ENCODE results near the gene SAMHD1. TPM values are rescaled to one million over a fixed set of nuclear protein-coding genes. Genes with fewer than 3 reads are reported as not detected.

The SAMHD1 gene
- total and polyA plus RNA-seq, 9 of the 15 experiments (the other 6 are each of a cell fraction or from before 2014, with no cell fraction given) = 6.8 to 20.4 (median 14.8) TPM

DNA sequence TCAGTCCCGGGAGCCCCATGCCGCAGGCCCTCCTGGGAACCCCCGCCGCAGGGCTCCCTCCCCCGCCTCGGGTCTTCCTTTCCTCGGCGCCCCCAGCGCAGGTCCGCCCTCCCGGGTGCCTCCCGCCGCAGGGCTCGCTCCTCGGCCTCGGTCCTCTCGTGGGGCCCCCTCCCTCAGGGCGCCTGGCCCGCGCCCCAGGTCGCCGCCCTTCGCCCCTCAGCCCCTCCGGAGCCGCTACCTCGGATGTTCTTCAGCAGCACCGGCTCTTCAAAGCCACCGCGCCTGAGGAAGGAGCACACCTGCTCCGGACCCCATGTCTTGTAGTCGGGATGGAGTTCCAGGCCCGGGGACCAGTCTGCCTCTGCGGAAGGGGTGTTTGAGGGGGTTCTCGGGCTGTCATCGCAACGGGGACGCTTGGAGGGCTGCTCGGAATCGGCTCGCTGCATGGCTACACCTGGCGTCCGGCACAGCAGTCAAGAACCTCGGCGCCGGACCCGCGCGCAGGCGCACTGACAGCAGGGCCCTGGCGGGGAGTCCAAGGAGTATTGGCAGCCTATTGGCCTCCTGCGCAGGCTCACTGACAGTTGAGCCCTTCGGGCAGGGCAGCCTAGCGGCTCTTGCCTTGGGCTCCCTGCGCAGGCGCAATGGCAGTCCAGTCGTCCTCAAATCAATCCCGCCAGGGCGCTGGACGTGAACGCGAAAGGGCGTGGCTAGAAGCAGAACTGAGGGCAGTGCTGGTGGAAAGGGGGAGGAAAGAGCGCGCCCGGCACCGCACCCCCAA is at the start of gene SAMHD1 (continued):
- TF ChIP-seq REST (IDR thresholded peaks at IDR 0.05; ENCODE audit: borderline replicate concordance) (no peak), REST (CRISPR knock-in tag; IDR thresholded peaks at IDR 0.05; ENCODE audit: low read depth) (no peak), ZNF76 (CRISPR knock-in tag; IDR thresholded peaks at IDR 0.05; ENCODE audit: borderline replicate concordance) (no peak), RERE (CRISPR knock-in tag; IDR thresholded peaks at IDR 0.05; ENCODE audit: borderline replicate concordance) (0 out of 2 replicates have a peak, but pooled peaks have one; percentile 59), HMGN3 (IDR thresholded peaks at IDR 0.05; ENCODE audit: borderline replicate concordance, extremely low read depth, insufficient read length, low read depth, low read length) (peak; percentile 68), SAP30 (IDR thresholded peaks at IDR 0.05; ENCODE audit: borderline replicate concordance, insufficient read depth, low read depth, low read length, poor library complexity, severe bottlenecking) (peak; percentile 78), SMAD1 (IDR thresholded peaks at IDR 0.05; ENCODE audit: low read depth, low read length, partially characterized antibody) (no peak), CTBP1 (IDR thresholded peaks at IDR 0.05; ENCODE audit: borderline replicate concordance) (peak; percentile 45; the same call in 1 of the 2 replicates), ZNF324 (CRISPR knock-in tag; IDR thresholded peaks at IDR 0.05) (no peak), ZNF444 (CRISPR knock-in tag; IDR thresholded peaks at IDR 0.05) (no peak)
- TF ChIP-seq, protein P1, sequence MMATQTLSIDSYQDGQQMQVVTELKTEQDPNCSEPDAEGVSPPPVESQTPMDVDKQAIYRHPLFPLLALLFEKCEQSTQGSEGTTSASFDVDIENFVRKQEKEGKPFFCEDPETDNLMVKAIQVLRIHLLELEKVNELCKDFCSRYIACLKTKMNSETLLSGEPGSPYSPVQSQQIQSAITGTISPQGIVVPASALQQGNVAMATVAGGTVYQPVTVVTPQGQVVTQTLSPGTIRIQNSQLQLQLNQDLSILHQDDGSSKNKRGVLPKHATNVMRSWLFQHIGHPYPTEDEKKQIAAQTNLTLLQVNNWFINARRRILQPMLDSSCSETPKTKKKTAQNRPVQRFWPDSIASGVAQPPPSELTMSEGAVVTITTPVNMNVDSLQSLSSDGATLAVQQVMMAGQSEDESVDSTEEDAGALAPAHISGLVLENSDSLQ (IDR thresholded peaks at IDR 0.05) = peak; percentile 82

Measured in K562 (cell line).